ENCODE results near the gene ARRDC5. TPM values are rescaled to one million over a fixed set of nuclear protein-coding genes. Genes with fewer than 3 reads are reported as not detected.
"Not testable (repeated sequence)": the region's sequence is repeated elsewhere in the genome, so short reads cannot be mapped to it uniquely, and the experiment has no call there.

Gene ARRDC5
- total RNA-seq, 1 donor from 2014 or later: 0.98 TPM

DNA sequence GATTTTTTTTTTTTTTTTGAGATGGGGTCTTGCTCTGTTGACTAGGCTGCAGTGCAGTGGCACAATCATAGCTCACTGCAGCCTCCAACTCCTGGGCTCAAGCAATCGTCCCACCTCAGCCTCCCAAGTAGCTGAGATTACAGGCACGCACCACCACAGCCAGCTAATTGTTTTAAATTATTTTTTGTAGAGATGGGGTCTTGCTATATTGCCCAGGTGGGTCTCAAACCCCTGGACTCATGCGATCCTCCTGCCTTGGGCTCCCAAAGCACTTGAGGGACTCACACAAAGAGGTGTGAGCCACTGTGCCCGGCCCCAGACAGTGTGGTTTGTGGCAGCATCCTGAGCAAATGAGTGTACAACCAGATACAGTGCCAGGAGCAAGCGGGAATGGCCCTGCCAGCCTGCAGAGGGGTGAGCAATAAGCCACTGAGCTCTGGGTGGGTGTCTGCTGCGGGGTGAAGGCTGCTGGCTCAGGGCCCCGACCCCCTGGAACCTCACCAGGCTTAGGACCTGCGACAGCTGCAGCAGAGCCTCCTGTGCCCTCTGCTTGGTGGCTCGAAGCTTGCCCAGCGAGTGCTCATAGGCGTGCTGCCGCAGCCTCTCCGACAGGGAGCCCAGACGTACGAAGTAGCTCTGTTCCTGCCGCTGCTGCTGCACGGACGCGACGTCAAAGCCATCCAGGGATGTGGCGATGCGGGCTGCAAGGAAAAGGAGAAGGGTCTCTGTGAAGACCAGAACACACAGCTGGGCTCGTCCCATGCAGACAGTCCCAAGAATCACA, 55.3 kb downstream of the ARRDC5 start:
- TF ChIP-seq CTCF (IDR thresholded peaks at IDR 0.05): no peak
- no peak for TF ChIP-seq POLR2A (IDR thresholded peaks at IDR 0.05)
- TF ChIP-seq POLR2AphosphoS5 (IDR thresholded peaks at IDR 0.05; ENCODE audit: insufficient read depth in 1 of 2, low read depth in 1 of 2): no peak

GRCh38 chr19:4845975-4846374, 56.7 kb downstream of the ARRDC5 start:
- peaks cover 0 to 50% of the 10 kb centered on the region in 2 donors for H3K36me3 ChIP-seq
- not testable (repeated sequence) for DNase-seq (ENCODE audit: extremely low spot score in 2 of 2)

More for the DNA sequence above, 55.3 kb downstream of the ARRDC5 start:
- Histone ChIP-seq H3K27ac (no peak overlapping the region), H3K36me3 (peaks cover 0 to 62% of the 10 kb centered on the region in 2 donors), H3K4me1 (no peaks in the 10 kb centered on the region), H3K27me3 (no peaks in the 10 kb centered on the region), H3K4me3 (no peak overlapping the region), H3K9me3 (no peaks in the 10 kb centered on the region)
- no peak for DNase-seq (ENCODE audit: extremely low spot score in 2 of 2)
- intact Hi-C loops (cut with DNase I): no loop called here

GRCh38 chr19:4844348-4845179, 58.1 kb downstream of the ARRDC5 start:
- Histone ChIP-seq H3K4me3 (no peak overlapping the region), H3K9me3 (no peaks in the 10 kb centered on the region), H3K36me3 (peaks cover 0 to 47% of the 10 kb centered on the region in 2 donors), H3K4me1 (no peaks in the 10 kb centered on the region), H3K27ac (peak overlapping the region; percentile 70), H3K27me3 (no peaks in the 10 kb centered on the region)
- intact Hi-C loops (cut with DNase I): no loop called here
- peak in 1 of 2 donors; percentile 59 for TF ChIP-seq POLR2AphosphoS5 (IDR thresholded peaks at IDR 0.05; ENCODE audit: insufficient read depth in 1 of 2, low read depth in 1 of 2)
- no peak for TF ChIP-seq CTCF (IDR thresholded peaks at IDR 0.05)
- TF ChIP-seq POLR2A (IDR thresholded peaks at IDR 0.05): no peak
- no peak for DNase-seq (ENCODE audit: extremely low spot score in 2 of 2)

More at GRCh38 chr19:4845975-4846374, 56.7 kb downstream of the ARRDC5 start:
- intact Hi-C loops (cut with DNase I); H3K4me1 ChIP-seq; H3K9me3 ChIP-seq; H3K27me3 ChIP-seq; H3K4me3 ChIP-seq: not testable (repeated sequence)
- H3K27ac ChIP-seq: peak overlapping the region; percentile 70

DNA sequence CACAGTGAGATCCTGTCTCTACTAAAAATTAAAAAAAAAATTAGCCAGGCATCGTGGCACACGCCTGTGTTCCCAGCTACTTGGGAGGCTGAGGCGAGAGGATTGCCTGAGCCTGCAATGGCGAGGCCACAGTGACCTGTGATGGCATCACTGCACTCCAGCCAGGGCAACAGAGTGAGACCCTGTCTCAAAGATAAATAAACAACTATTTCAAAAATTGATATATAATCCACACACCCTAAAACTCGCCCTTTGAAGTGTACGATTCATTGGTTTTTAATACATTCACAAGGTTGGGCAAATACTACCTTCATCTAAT, 59.1 kb downstream of the ARRDC5 start:
- no peak for DNase-seq (ENCODE audit: extremely low spot score in 2 of 2)
- no peaks in the 10 kb centered on the region for H3K4me1 ChIP-seq
- H3K9me3 ChIP-seq: no peaks in the 10 kb centered on the region
- no peak overlapping the region for H3K4me3 ChIP-seq
- intact Hi-C loops (cut with DNase I): no loop called here
- peaks cover 0 to 55% of the 10 kb centered on the region in 2 donors for H3K36me3 ChIP-seq
- no peaks in the 10 kb centered on the region for H3K27me3 ChIP-seq
- no peak for TF ChIP-seq POLR2A (IDR thresholded peaks at IDR 0.05)
- TF ChIP-seq CTCF (IDR thresholded peaks at IDR 0.05): no peak
- no peak for TF ChIP-seq POLR2AphosphoS5 (IDR thresholded peaks at IDR 0.05; ENCODE audit: insufficient read depth in 1 of 2, low read depth in 1 of 2)
- no peak overlapping the region for H3K27ac ChIP-seq

Small RNA genes lying within 50 kb of the gene (microRNA-seq; reads per million reads assigned to microRNA genes)
- gene MIR4747 (ENCODE audit: borderline number of aligned reads, borderline replicate concordance): not detected

Small RNA genes lying within 50 kb of the gene (small RNA-seq; reads per million reads assigned to genes)
- not detected for gene MIR4747

Other genes with a start within 250 kb of the ARRDC5 start
- gene MYDGF, start 232.6 kb downstream of the ARRDC5 start, total RNA-seq: 33.4 TPM
- 53.8 TPM for gene DPP9, start 179.1 kb downstream of the ARRDC5 start, total RNA-seq
- gene FEM1A, start 111.2 kb downstream of the ARRDC5 start, total RNA-seq: 16.2 TPM
- gene TICAM1, start 71.2 kb downstream of the ARRDC5 start, total RNA-seq: 16.5 TPM
- 93.8 TPM for gene PLIN3, start 35.2 kb downstream of the ARRDC5 start, total RNA-seq
- gene UHRF1, start 6.6 kb upstream of the ARRDC5 start, total RNA-seq: 2.0 TPM
- gene KDM4B, start 66.2 kb upstream of the ARRDC5 start, total RNA-seq: 59.7 TPM